ENCODE data around the gene LILRB2.
"Not testable (repeated sequence)": the region's sequence is repeated elsewhere in the genome, so short reads cannot be mapped to it uniquely, and the experiment has no call there.

LILRB2 gene

DNA sequence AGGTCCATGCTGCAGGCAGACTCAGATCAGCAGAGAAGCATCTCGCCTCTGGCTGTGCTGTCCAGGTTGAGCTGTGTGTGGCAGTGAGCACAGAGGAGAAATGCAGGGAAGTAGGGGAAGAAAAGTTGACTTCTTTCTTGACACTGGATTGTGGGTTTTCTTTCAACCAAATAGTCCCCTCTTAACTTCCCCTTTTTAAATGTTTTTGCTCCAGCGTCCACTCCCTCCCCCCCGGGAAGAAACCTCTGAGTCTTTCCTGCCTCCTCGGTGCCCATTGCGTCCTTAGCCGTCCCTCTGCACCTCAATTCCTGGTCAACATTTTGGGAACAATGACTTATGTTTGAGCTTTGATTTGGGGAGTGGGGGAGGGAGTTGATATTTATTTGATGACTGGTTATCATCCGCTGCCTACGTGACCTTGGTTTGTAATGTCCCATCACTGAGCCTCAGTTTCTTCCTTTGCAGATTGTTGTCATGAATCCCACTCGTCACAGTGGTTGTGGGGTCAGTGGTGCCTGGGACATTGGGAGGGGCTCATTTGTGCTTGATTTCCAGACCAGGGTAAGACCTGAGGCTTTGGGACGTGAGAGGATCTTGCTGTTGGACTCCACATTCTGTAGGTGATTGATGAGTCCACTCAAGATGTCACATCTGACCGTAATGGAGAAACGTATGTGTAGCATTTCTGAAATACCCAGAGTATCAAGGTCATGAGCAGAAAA, at the start of gene LILRB2:
LILRB2 (minus strand) TSS at position 104 of the 722 bp plus-strand sequence. CDS start 614 bp downstream, outside the sequence.
- no peak for DNase-seq

DNA sequence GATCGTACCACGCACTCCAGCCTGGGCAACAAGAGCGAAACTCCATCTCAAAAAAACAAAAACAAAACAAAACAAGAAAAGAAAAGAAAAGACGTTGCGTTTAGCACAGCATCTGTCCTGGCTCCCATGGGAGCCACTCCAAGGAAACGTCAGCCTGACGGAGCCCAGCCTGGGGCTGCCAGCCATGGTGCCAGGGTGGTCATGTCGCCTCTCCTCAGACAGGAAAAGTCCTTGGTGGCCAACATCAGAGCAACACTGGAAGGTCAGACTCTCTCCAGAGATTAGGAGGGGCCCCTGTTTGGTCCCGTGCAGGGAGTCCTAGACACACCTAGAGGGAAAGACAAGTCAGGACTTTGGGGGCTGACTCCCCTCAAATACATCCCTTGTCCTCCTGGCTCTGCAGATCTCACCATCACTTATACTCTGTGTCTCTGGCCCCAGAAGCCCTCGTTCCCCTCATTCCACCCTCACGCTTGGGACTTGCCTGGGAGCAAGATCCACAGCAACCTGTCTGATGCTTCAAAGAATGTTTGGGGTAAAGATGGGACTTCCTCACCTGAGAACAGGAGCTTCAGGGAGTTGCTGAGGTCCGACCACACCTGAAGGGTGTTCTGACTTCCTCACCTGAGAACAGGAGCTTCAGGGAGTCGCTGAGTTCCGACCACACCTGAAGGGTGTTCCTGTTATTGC, 48.7 kb upstream of the LILRB2 start:
- DNase-seq: no peak

DNA sequence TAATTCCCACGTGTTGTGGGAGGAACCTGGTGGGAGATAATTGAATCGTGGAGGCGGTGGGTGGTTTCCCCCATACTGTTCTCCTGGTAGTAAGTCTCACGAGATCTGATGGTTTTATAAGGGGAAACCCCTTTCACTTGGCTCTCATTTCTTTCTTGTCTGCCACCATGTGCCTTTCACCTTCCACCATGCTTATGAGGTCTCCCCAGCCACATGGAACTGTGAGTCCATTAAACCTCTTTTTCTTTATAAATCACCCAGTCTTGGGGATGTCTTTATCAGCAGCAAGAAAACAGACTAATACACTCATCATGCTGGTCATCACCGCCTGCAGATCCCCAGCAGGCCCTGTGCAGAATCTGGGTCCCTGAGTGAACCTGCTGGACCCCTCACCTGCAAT, 47.9 kb upstream of the LILRB2 start:
- DNase-seq: not testable (repeated sequence)

DNA sequence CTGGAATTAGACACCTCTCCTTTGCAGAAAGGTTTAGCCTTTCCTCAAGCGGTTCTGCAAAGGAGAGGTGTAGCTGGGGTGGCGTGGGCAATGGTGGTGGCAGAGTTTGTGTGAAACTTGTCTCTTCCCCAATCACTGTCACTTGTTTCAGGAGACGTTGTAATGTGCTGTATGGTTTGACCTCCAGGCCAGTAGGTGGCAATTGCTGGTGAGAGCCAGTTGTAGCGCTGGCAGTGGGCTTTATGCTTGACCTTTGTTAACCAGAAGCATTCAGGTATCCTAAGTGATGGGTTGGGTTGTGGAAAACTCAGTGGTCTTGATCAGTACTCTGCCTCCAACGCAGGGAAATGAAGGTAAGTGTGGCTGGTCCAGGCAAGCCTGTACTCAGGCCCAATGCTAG, 44.7 kb upstream of the LILRB2 start:
- DNase-seq: no peak

DNA sequence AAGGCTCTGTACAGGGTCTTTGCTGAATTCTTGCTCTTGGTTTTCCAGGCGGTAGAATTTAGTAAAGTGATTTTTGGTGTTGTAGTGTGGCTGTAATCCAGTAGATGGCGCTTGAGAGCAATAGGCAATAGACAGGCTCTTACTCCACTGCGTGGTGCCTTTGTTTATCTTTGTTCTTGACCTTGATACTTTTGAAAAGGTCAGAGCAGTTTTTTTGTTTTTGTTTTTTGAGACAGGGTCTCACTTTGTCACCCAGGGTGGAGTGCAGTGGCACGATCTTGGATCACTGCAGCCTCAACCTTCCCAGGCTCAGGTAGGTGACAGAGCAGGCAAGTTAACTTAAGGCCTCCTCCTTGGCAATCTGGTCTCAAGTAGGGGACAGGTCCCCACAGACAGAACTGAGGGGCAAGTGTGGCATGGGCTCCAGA, 44.3 kb upstream of the LILRB2 start:
- no peak for DNase-seq

DNA sequence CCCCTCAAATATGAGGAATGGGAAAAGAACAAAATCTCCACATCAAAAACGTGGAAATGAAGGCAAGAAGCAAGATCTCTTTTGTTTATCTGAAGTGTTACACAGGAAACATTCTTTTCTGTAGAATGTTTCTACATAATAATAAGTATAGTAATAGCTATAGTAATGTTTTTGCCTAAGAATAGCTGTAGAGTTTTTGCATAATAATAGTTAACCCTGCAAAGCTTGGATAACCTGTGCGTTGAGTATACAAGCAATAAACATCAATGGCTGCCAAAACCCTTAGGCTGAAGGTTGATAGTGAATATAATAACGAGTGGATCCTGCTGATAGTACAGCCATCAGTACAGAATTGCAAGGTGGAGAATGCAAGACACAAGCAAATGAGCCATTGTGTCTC, 43.2 kb upstream of the LILRB2 start:
- no peak for DNase-seq

DNA sequence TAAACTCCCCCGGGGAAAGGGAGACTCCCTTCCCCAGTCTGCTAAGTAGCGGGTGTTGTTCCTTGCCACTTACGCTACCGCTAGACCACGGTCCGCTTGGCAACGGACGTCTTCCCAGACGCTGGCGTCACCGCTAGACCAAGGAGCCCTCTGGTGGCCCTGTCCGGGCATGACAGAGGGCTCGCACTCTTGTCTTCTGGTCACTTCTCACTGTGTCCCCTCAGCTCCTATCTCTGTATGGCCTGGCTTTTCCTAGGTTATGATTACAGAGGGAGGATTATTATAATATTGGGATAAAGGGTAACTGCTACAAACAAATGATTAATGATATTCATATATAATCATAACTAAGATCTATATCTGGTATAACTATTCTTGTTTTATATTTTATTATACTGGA, 42.0 kb upstream of the LILRB2 start:
- not testable (repeated sequence) for DNase-seq

DNA sequence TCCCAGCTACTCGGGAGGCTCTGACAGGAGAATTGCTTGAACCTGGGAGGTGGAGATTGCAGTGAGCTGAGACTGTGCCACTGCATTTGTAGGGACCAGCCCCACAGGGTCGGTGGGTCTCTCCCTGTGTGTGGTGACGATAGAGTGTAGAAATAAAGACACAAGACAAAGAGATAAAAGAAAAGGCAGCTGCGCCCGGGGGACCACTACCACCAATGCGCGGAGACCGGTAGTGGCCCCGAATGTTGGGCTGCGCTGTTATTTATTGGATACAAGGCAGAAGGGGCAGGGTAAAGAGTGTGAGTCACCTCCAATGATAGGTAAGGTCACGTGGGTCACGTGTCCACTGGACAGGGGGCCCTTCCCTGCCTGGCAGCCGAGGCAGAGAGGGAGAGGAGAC, 41.4 kb upstream of the LILRB2 start:
- not testable (repeated sequence) for DNase-seq

DNA sequence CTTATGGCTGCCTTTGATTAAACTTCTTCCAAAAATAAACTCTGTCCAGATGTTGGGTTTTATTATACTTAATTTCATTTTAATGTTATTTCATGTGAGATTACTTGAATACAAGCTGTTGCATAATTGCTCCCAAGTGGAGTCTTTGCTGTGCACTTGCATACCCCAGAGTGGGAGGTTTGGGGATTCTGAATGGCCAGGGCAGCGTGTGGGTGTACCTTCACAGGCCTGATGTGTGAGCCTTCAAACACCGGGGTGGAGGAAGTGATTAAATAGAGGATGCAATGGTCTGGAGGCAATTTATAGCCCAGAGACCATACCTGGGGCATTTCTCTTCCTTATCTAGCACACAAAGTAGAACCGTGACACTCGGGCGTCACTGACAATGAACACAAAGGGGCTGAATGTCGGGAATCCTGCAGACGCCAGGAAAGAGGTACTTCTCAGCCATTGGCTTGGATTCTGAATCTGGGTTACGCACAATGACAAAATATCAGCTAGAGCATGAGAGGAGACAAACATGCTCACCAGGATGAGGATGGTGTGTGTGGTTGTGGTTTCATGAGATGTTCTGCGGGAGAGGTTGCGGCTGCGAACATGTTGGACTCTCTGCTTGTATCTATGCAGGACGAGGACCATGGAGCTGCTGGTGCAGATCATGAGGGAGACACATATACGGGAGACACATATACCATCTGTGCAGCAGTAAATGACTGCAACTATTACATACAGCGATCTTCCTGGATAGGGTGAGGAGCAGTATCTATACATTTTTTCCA, 39.2 kb upstream of the LILRB2 start:
- DNase-seq: no peak

DNA sequence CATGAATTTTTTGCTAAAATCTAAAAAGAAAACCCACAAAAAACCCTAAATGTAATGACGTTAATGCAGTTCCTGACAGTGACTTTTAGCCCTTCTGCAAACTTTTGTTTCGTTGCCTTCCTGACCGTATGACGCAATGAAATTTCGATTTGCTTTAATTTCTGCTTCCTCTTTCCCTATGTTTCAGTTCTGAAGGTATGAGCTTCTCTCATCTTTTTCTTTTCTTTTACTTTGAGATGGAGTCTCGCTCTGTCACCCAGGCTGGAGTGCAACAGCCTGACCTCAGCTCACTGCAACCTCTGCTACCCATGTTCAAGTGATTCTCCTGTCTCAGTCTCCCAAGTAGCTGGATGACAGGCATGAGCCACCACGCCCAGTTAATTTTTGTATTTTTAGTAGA, 38.1 kb upstream of the LILRB2 start:
- no peak for DNase-seq

DNA sequence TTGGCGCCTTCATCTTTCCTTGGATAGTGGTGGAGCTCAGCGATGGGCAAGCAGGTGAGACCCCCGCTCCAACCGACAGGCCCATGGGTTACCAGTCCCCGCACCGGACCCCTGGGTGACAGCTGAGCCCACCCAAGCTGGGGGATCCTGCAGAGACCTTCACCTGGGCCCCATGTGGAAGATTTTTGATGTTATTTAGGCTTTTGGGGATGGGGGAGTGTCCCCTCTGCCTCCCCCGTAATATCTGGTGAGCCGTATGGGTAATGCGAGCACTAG, 37.0 kb upstream of the LILRB2 start:
- DNase-seq: no peak

DNA sequence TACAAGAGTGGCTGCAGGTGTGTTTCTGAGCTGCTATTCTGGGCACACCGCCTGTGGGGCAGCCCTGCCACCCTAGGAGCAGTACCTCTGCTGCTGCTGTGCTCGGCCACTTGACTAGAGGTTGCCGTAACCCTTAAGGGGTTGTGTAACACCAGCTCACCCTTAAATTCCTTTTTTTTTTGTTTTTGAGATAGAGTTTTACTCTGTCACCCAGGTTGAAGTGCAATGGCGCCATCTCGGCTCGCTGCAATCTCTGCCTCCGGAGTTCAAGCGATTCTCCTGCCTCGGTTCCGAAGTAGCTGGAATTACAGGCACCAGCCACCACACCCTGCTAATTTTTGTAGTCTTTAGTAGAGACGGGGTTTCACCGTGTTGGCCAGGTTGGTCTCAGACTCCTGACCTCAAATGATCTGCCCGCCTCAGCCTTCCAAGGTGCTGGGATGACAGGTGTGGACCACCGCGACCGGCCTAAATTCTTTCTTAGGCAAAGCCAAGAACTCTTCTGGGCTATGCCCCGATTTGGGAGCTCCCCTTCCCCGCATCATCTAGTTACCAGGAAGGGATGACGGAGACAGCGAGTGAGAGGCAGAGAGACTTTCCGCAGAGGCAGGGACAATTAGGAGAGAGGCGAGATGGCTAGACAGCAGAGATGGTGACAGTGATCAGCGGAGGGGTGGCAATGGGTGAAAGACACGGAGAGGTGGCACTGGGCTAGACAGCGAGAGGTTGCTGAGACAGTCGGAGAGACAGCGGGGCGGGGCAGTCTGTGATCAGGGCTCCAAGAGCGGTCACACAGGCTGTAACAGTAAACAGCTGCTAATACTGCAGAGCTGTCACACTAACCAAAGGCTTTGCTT, 36.4 kb upstream of the LILRB2 start:
- no peak for DNase-seq

DNA sequence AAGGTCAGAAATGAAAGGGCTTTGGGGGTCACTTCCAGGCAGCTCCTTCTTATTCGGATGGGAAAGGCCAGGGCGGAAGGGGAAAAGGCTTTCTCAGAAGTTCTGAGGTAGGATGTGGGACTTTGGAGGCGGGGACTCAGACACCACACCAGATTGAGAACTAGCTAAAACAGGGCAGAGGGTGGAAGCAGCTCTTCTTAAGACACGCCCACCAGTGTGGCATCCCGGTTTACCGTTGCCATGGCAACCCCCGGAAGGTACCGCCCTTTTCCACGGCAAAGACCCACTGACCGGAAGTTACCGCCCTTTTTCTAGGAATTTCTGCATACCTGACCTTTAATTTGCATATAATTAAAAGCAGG, 35.8 kb upstream of the LILRB2 start:
- DNase-seq: no peak

DNA sequence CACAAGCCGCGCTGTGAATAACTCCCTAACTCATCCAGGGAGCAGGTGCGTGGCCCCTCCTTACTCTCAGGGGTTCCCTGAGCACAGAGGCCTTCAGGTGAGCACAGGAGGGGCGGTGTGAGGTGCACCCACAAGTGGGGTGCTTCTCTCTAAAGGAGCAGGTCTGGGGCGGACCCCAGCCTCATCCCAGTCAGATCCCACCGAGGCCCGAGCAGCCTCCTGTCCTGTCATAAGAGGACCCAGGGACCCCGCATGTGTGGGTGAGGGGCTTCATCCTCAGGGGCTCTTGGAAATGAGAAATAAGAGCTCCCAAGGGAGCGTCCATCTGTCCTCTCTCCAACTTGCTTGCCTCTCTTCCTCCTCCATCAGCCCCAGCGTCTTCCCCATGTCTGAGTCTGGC, 35.0 kb upstream of the LILRB2 start:
- DNase-seq: no peak

DNA sequence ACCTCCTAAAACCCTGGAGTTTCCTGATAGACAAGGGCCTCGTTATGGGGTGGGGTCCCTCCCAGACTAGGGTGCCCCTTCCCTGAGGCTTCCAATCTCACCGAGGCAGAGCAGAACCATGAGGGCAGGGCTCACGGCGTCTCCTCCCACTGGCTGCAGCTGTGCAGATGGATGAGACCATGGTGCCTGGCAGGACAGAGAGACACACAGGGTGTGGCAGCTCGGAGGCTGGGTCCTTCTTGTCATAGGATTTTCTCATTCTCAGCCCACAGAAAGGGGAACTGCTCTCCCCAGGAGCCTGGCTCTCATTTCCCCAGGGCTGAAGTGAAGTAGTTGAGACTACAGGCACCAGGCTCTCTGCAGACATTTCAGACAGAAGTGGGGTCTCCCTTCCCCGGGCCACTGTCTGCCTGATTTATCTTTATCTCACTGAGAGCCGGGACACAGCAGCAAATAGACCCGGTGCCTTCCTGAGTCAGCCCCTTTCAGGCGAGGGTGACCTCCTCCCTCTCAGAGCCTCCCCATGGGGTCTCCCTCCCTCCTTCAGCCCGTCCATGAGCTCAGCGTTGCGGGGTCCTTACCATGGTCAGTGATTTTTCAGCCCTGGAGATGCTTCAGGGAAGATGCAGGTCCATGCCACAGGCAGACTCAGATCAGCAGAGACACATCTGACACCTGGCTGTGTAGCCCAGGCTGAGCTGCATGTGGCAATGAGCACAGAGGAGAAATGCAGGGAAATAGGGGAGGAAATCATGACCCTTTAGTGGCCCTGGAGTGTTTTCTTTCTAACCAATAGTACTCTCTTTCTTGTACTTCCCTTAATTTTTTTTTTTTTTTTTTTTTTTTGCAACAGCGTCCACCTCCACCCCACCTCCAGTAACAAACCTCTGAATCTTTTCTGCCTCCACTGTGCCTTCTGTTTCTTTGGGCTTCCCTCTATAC, 31.8 kb upstream of the LILRB2 start, which contains the start of gene LILRA5:
LILRA5 (minus strand) TSS at position 731 of the 942 bp plus-strand sequence; CDS start at position 584, 147 bp downstream.
- DNase-seq: no peak

DNA sequence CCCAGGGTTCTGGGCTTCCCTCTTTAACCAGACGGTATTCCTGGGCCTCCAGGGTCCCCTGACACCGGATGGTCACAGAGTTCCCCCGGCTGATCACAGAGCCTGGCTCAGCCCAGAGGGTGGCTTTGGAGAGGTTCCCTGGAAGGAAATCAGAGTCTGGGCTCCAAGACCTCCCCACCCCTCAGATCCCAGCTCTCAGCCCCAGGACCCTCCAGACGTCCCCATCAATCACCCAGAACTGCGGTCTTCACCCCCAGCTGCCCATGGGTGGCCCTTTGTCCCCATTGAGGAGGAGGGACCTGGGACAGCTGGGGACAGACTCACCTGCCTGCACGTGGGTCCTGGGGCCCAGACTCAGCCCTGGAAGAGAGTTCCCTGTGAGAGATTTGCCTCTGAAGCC, 31.1 kb upstream of the LILRB2 start:
- DNase-seq: no peak

DNA sequence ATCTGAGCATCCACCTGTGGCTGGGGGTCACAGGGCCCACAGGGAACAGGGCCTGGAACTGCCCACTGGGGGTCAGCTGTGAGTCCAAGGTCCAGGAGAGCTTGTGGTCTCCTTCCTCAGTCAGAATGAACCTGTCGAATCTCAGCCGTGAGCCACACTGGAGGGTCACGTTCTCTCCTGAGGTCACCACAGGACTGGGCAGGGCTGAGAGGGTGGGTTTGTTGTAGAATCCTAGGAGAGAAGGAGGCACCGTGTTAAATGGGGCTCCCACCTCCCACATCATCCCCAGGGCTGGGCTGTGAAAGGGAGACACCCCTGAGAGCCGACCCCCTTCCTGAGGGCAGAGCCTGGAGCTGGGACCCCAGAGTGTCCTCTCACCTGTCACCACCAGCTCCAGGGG, 30.6 kb upstream of the LILRB2 start:
- DNase-seq: no peak

DNA sequence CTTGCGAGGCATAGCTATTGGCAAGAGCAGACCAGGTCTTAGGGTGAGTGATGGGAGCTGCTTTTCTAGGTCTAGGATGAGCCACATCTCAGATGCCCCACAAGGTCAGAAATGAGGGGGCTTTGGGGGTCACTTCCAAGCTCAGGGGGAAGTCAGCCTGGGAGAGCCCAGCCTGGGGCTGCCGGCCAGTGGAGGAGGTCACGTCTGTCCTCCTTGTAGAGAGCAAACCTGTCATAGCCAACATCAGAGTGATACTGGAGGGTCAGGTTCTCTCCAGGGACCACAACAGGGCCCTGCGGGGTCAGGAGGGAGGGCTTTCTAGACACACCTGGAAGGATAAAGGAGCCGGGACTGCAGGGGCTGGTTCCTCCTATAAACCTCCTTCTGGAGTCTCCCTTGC, 29.6 kb upstream of the LILRB2 start:
- no peak for DNase-seq

DNA sequence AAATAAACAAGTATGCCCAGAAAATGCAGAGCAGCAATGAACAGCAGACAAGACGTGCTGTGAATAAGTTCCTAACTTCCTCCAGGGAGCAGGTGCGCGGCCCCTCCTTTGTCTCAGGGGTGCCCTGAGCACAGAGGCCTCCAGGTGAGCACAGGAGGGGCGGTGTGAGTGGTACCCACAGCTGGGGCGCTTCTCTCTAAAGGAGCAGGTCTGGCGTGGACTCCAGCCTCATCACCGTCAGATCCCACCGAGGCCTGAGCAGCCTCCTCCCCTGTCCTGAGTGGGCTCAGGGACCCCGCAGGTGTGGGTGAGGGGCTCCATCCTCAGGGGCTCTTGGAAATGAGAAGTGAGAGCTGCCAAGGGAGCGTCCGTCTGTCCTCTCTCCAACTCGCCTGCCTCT, 28.9 kb upstream of the LILRB2 start:
- no peak for DNase-seq

DNA sequence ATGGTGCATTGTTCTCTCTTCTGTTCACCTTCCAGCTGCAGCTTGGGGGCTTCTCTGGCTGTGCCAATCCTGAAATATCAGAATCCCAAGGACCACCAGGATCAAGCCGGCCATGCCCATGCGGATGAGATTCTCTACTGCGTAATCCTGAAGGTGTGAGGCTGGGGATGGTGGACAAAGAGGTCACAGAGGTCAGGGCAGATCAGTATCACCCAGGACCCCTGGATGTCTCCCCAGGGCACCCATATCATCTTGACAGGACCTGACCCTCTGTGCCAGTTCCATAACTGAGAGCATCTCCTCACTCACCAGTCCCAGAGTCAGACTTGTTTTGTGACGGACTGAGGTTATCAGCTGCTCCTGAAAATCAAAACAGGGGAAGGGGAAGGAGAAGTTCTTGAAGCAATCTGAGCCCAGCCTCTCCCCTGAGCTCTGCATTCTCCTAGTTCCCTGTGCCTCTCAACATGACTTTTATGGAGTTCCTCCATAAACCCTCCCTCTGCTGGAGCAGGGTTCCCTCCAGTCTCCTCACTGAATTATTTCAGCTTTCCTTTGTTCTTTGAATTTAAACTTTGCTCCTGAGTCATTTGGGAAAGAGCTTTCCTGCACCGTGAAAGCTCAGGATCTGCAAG, 26.6 kb upstream of the LILRB2 start:
- no peak for DNase-seq

DNA sequence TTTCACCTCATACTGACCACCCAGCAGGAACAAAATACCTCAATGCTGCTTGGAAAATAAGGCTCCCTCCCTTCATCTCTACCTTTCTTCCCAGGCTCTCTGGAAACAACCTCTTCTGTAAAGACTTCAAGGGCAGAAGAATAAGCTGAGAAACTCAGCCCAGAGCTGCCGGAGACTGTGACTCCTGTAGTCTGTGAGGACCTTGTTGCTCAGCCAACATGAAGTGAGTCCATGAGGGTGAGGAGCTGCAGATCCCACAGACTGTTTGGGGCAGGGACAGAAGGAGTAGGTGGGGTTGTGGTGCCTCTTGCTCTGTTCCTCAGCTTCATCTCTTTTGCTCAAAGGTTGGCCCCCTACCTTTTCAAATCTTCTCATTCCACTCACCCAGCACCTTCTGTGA, 24.2 kb upstream of the LILRB2 start:
- DNase-seq: no peak
